ENCODE data around the gene ANKH. TPM values are rescaled to one million over a fixed set of nuclear protein-coding genes. Genes with fewer than 3 reads are reported as not detected.

ANKH gene
- total RNA-seq, 1 donor from 2014 or later: 233 TPM

DNA sequence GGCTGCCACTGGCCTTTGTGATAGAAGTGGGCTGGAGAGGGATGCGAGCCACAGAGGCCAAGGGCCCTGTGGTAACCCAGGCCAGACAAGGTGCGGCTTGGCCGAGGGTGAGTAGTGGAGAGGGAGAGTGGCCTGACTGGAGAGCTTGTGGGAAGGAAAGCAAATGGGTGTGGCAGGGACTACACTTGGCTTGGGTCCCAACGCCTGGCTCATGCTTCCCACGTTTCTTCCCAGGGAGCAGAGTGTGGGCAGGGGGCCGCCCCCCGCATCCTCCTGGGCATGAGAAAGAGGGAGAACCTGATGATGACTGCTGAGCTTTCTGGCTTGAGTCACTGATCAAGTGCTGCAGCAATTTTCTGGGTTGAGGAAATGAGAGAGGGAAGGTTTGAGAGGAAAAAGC, 95.7 kb downstream of the ANKH start:
- intact Hi-C loops (cut with DNase I): no loop called here
- DNase-seq (ENCODE audit: low spot score): no peak

DNA sequence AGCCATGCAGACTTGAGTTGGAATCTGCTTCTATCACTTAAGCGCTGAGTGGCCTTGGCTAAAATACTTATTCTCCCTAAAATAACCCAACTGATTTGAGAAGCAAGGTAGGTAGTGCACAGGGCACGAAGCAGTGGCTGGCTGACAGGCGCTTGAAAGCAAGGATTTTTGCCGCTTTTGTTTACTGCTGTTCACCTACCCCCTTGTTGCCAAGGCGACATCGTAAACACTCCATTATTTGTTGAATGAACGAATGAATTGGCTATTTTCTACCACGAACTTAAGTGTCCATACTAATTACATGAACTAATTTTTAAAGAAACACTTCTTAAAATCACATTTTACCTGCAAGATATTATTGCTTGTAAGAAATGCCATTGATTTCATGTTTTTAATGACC, 98.0 kb downstream of the ANKH start:
- intact Hi-C loops (cut with DNase I): no loop called here
- no peak for DNase-seq (ENCODE audit: low spot score)

- intact Hi-C loops (cut with DNase I): no loop called here
These were observed 99.6 kb downstream of the ANKH start for GRCh38 chr5:14771972-14772371.

DNA sequence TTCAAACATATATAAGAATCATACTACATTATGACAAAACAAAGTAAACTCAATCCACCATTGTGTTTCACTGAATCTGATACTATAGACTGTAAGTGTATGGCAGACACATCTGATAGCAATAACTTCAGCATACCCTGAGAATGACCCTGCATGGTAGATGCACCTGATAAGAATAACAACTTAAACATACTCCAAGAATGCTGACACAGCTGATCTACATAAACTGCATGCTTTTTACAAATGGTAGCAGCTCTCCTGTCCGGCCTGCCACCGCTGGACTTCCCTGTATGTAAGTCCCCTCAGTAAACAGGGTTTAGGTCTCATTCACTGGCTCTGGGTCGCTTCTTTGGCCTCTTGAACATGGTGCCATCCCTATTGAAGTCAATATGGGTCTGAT, 100.4 kb downstream of the ANKH start:
- intact Hi-C loops (cut with DNase I): no loop called here
- no peak for DNase-seq (ENCODE audit: low spot score)

More at GRCh38 chr5:14771972-14772371, 99.6 kb downstream of the ANKH start:
- DNase-seq (ENCODE audit: low spot score): no peak

DNA sequence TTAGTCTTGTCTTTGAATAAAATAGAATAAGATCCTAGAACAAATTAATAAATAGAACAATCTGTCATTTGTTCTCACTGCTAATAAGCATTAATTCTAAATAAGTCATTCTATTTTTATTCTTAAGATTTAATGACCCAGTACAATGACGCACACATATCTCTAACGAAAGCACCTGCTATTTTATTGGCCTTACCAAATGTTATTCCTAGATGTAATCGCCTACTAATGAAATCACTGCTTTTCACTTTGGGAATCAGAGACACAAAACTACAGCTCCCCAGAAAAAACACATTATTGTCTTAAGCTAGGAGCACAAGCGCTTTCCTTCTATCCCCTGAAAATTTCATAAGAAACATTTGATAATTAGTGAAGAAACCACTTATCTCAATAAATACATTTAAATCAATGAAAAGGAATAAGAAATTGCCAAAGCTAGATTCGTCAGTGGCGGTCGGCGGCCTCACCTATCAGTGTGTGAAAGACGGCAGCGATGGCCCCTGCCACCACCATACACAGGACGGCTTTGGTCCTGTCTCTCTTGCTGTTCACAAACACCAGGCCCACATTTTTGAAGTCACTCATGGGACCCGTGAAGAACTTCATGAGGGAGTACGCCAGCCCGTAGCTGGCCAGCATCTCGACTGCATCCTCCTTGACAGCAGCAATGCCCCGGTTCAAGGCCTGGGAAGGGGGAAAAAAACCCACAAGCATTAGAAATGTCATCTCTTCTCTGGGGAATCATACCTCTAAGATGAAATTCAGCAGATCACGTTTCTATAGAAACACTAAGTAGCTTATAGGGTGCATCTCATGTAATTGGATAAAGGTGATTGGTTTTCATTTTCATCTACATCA, 102.8 kb downstream of the ANKH start:
- intact Hi-C loops (cut with DNase I): no loop called here
- DNase-seq (ENCODE audit: low spot score): no peak

GRCh38 chr5:14767735-14768507, 103.7 kb downstream of the ANKH start:
- DNase-seq (ENCODE audit: low spot score): no peak
- intact Hi-C loops (cut with DNase I): no loop called here

- intact Hi-C loops (cut with DNase I): no loop called here
- DNase-seq (ENCODE audit: low spot score): no peak
These were observed 104.5 kb downstream of the ANKH start for GRCh38 chr5:14767053-14767452.

GRCh38 chr5:14766584-14766983, 105.0 kb downstream of the ANKH start:
- intact Hi-C loops (cut with DNase I): no loop called here
- no peak for DNase-seq (ENCODE audit: low spot score)

GRCh38 chr5:14765587-14765986, 106.0 kb downstream of the ANKH start:
- intact Hi-C loops (cut with DNase I): no loop called here
- no peak for DNase-seq (ENCODE audit: low spot score)

DNA sequence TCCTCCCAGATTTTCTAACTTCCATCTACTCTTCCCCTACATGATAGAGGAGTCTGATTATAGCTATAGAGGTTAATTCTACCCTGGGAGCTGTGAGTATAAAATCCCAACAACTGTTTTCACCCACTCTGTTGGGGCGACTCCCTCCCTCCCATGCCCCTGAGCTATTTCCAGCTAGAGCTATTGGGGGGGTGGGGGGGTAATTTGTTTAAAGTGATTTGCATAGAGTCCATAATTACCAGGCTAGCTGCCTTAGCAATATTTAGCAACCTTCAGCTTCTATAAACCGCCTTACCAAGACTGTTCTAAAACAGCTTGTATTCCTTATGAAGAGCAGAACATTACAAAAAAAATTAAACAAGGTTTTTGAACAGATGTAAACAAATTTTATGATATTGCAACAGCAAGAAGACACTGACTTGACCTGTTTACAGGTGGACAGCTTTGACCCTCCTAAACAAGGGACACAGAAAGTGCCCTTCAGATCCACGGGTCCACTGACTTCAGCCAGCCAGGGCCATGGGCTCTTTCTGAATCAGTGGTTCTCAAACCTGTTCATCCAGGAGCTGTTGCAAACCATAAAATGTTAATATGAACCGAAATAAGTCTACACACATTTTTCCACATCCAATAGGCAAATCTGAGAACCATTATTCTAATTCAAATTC, 108.9 kb downstream of the ANKH start:
- DNase-seq (ENCODE audit: low spot score): no peak
- intact Hi-C loops (cut with DNase I): no loop called here

DNA sequence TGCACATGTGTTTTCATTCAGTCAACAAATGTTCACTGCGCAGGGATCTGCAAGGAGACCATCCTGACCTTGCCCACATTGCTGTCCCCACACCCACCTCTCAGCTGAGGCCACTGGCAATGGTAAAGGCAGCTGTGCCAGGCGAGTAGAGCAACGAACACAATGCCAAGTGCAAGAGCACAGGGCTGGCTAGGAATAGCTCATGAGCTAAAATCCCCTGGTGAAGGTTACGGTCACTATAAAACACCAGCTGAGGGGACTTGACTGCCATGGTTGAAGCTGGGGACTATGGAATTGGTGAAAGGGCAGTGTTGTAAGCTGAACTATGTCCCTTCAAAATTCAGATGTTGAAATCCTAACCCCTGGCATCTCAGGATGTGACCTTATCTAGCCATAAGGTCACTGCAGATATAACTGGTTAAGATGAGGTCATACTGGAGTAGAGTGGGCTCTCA, 111.0 kb downstream of the ANKH start:
- intact Hi-C loops (cut with DNase I): no loop called here
- DNase-seq (ENCODE audit: low spot score): peak; percentile 84

DNA sequence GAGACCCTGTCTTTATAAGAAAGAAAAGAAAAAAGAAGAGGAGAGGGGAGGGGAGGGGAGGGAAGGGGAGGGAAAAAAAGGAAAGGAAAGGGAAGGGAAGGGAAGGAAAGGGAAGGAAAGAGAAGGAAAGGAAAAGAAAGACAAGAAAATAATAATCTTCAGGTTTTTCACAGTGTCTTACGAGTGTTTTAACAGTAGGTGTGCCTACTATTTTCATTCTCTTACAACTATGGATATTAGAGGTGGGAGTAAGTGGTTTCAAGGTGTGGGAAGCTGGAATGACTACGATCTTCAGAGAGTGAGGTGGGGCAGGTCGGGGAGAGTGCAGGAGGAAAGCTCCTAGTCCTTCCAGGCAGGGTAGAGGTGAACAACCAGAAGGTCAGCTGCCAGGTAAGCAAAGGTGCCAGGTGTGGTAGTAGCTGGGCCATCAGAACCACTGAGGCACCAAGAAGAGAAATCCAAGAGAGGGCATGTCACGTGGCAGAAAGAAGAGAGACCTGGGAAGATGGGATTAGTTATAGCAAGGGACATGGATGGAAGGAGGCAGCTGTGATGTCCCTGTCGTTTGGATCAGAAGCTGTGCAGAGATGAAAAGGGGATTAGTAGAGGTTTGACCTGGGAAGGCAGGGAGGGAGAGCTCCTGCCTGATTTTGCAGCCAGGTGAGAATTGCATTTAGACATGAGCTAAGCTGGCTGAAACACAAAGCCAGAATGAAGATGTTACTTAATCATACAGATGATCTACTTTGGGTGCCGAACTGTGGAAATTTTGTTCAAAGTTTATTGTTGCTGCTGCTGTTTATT, 111.6 kb downstream of the ANKH start:
- DNase-seq (ENCODE audit: low spot score): no peak
- intact Hi-C loops (cut with DNase I): loop anchor here (2.0 kb wide), 1 partner anchor 111 kb away; the partner anchor contains the start of gene ANKH

DNA sequence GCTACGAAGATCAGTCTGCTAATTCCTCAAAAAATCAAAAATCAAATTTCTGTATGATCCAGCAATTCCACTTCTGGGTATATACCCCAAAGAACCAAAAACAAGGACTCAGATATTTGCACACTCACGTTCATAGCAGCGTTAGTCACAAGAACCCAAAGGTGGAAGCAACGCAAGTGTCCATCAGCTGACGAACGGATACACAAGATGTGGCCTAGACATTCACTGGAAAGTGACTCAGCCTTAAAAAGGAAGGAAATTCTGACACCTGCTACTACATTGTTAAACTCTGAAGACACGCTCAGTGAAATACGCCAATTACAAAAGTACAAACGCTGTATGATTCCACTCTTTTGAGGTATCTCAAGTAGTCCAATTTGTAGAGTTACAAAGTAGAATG, 113.7 kb downstream of the ANKH start:
- intact Hi-C loops (cut with DNase I): loop anchor here (2.0 kb wide), 1 partner anchor 113 kb away; the partner anchor contains the start of gene ANKH

DNA sequence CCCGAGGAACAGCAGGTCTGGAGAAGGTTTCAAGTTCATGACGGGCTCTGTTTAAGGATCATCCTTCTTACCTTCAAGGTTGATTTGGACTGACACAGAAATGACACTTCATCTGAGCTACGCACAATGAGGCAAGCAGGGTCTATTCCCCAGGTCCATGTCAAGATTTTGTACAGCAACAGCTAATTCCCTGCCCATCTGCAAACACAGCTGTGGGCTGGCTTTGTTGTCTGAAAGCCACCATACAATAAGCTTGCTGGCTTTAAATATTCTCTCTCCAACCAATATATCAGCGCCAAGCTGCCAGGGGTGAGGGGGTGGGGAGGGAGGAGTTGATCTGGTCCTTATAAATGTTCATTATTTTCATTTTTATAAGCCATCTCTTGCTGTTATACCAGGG, 115.1 kb downstream of the ANKH start:
- intact Hi-C loops (cut with DNase I): no loop called here
- DNase-seq (ENCODE audit: low spot score): no peak

More for the DNA sequence above, 113.7 kb downstream of the ANKH start:
- DNase-seq (ENCODE audit: low spot score): no peak

DNA sequence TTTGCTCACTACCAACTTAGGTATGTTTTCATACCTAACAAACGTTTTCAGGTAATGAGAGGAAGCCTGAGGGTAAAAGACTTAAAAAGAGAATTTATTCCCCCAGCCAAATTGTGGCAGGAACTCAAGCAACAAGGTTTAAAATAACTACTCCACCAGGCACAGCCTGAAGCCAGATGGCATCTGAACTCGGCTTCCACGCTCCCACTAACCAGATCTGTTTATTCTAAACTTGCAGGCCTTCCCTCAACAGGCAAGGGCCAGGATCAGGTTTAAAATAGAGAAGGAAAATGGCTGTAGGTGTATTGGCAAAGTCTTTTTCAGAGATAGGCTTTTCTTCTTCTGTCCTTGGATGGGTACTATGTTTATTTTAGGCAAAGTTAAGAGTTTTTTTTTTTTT, 117.6 kb downstream of the ANKH start:
- DNase-seq (ENCODE audit: low spot score): no peak
- intact Hi-C loops (cut with DNase I): loop anchor here (1.0 kb wide), 1 partner anchor 118 kb away; no protein-coding TSS in a partner anchor

GRCh38 chr5:14753292-14753691, 118.3 kb downstream of the ANKH start:
- intact Hi-C loops (cut with DNase I): no loop called here
- no peak for DNase-seq (ENCODE audit: low spot score)

- no peak for DNase-seq (ENCODE audit: low spot score)
- intact Hi-C loops (cut with DNase I): no loop called here
These were observed 119.0 kb downstream of the ANKH start for GRCh38 chr5:14752497-14753071.

DNA sequence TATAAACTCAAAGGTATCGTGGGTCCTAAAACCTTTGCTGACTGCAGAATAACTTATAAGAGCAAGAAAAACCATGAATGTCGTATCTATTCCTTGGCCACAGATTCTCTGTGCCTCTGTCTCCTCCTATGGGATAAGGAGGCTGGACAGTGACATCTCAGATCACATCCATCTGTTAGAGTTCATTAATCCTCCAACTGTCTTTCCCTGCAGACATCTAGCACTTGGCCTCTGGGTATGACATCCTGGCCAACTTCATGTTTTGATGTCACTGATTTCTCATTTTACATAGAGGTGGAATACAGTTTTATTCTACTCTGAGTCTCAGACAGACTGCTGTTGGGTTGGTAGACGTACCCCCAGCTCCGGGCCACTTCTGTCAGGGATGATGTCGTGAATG, 120.9 kb downstream of the ANKH start:
- DNase-seq (ENCODE audit: low spot score): no peak
- intact Hi-C loops (cut with DNase I): no loop called here

DNA sequence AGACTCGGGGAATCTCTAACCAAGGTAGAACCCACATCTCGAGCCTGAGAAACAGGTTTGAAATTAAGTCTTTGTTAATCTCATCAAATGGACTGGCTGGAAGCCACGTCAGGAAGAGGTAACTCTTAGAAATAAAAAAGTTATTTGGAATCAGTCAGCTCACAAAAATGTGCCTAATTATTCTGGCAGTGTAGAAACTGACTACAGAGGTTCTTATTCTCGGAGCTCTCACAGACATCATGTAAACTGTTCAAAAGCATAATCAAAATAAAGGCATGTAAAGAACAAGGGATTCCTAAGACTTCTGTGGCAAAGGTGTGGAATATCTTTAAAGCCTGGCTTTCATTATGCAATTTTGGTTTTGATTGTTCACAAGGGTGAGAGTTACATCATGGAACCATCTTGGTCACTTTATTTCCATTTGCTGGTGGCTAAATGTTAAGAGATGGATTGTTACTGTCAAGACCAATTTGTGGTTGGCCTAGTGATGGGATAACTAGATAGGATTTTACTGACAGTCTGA, 121.9 kb downstream of the ANKH start:
- DNase-seq (ENCODE audit: low spot score): no peak
- intact Hi-C loops (cut with DNase I): no loop called here
